ENCODE results near the gene UQCRH. TPM values are rescaled to one million over a fixed set of nuclear protein-coding genes. Genes with fewer than 3 reads are reported as not detected.

The UQCRH gene
- total and polyA plus RNA-seq, 2 of the 13 experiments (the other 11 are each of a cell fraction or from before 2014, with no cell fraction given), result 548 to 556 TPM

GRCh38 chr1:46340404-46341221, 37.1 kb downstream of the UQCRH start, which contains the start of gene NSUN4 (continued):
- TF ChIP-seq ATAD3A (CRISPR knock-in tag; IDR thresholded peaks at IDR 0.05), result no peak
- TF ChIP-seq, protein P1, sequence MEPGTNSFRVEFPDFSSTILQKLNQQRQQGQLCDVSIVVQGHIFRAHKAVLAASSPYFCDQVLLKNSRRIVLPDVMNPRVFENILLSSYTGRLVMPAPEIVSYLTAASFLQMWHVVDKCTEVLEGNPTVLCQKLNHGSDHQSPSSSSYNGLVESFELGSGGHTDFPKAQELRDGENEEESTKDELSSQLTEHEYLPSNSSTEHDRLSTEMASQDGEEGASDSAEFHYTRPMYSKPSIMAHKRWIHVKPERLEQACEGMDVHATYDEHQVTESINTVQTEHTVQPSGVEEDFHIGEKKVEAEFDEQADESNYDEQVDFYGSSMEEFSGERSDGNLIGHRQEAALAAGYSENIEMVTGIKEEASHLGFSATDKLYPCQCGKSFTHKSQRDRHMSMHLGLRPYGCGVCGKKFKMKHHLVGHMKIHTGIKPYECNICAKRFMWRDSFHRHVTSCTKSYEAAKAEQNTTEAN (CRISPR knock-in tag; conservative IDR thresholded peaks at IDR 0.05), result no peak
- no peak for TF ChIP-seq ZNF207 (IDR thresholded peaks at IDR 0.05; ENCODE audit: borderline replicate concordance)
- TF ChIP-seq ZBTB8A (CRISPR knock-in tag; IDR thresholded peaks at IDR 0.05; ENCODE audit: borderline replicate concordance, low read depth), result no peak; the same call in 1 of the 2 replicates
- peak; percentile 72; the same call in 1 of the 2 replicates for TF ChIP-seq ZMAT3 (CRISPR knock-in tag; conservative IDR thresholded peaks at IDR 0.05)
- peak; percentile 72 for TF ChIP-seq SPEN (CRISPR knock-in tag; IDR thresholded peaks at IDR 0.05; ENCODE audit: low read depth)
- peak; percentile 95 for TF ChIP-seq ZBTB21 (CRISPR knock-in tag; IDR thresholded peaks at IDR 0.05)
- peak; percentile 24; the same call in 1 of the 2 replicates for TF ChIP-seq RARA (CRISPR knock-in tag; IDR thresholded peaks at IDR 0.05)
- peak; percentile 16; the same call in 1 of the 2 replicates for TF ChIP-seq ZFP37 (CRISPR knock-in tag; IDR thresholded peaks at IDR 0.05; ENCODE audit: borderline replicate concordance)
- TF ChIP-seq, protein P2, sequence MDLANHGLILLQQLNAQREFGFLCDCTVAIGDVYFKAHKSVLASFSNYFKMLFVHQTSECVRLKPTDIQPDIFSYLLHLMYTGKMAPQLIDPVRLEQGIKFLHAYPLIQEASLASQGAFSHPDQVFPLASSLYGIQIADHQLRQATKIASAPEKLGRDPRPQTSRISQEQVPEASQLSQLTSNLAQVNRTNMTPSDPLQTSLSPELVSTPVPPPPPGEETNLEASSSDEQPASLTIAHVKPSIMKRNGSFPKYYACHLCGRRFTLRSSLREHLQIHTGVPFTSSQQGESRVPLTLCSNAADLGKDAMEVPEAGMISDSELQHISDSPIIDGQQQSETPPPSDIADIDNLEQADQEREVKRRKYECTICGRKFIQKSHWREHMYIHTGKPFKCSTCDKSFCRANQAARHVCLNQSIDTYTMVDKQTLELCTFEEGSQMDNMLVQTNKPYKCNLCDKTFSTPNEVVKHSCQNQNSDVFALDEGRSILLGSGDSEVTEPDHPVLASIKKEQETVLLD (CRISPR knock-in tag; IDR thresholded peaks at IDR 0.05; ENCODE audit: low read depth), result peak; percentile 22; the same call in 1 of the 2 replicates
- TF ChIP-seq, protein P3, sequence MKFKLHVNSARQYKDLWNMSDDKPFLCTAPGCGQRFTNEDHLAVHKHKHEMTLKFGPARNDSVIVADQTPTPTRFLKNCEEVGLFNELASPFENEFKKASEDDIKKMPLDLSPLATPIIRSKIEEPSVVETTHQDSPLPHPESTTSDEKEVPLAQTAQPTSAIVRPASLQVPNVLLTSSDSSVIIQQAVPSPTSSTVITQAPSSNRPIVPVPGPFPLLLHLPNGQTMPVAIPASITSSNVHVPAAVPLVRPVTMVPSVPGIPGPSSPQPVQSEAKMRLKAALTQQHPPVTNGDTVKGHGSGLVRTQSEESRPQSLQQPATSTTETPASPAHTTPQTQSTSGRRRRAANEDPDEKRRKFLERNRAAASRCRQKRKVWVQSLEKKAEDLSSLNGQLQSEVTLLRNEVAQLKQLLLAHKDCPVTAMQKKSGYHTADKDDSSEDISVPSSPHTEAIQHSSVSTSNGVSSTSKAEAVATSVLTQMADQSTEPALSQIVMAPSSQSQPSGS (CRISPR knock-in tag; IDR thresholded peaks at IDR 0.05), result peak; percentile 62
- TF ChIP-seq HCFC1 (IDR thresholded peaks at IDR 0.05; ENCODE audit: low read depth, low read length), result no peak
- TF ChIP-seq ARID4A (CRISPR knock-in tag; IDR thresholded peaks at IDR 0.05; ENCODE audit: borderline replicate concordance), result peak; percentile 91
- no peak for TF ChIP-seq ZNF562 (CRISPR knock-in tag; IDR thresholded peaks at IDR 0.05; ENCODE audit: borderline replicate concordance)
- TF ChIP-seq RFXAP (CRISPR knock-in tag; IDR thresholded peaks at IDR 0.05; ENCODE audit: borderline replicate concordance), result no peak; the same call in 1 of the 2 replicates
- no peak for TF ChIP-seq PLRG1 (conservative IDR thresholded peaks at IDR 0.05)
- TF ChIP-seq FOXA3 (CRISPR knock-in tag; IDR thresholded peaks at IDR 0.05), result peak; percentile 47
- TF ChIP-seq, protein P4, sequence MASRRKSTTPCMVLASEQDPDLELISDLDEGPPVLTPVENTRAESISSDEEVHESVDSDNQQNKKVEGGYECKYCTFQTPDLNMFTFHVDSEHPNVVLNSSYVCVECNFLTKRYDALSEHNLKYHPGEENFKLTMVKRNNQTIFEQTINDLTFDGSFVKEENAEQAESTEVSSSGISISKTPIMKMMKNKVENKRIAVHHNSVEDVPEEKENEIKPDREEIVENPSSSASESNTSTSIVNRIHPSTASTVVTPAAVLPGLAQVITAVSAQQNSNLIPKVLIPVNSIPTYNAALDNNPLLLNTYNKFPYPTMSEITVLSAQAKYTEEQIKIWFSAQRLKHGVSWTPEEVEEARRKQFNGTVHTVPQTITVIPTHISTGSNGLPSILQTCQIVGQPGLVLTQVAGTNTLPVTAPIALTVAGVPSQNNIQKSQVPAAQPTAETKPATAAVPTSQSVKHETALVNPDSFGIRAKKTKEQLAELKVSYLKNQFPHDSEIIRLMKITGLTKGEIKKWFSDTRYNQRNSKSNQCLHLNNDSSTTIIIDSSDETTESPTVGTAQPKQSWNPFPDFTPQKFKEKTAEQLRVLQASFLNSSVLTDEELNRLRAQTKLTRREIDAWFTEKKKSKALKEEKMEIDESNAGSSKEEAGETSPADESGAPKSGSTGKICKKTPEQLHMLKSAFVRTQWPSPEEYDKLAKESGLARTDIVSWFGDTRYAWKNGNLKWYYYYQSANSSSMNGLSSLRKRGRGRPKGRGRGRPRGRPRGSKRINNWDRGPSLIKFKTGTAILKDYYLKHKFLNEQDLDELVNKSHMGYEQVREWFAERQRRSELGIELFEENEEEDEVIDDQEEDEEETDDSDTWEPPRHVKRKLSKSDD (CRISPR knock-in tag; IDR thresholded peaks at IDR 0.05; ENCODE audit: low read depth), result peak; percentile 98

All from HepG2 (cell line).